Upper lobe of left lung (tissue), 4 donors: ENCODE measurements around the gene ATG7.

Experiments
- CTCF ChIP-seq, 6 experiments: fragments of 450-650 bp in 4 of 6; fragments of 200-600 bp in 2 of 6; sonication (generic) in 2 of 6; IDR thresholded peaks; one replicate each; pipeline ENCODE4 v1.5.1; 2016 to 2019; ENCODE audit warnings: antibody characterized with exemption in 6 of 6
- EP300 ChIP-seq, 4 donors: sonication (generic); formaldehyde crosslinking; IDR thresholded peaks; one replicate each; pipeline ENCODE4 v1.5.1; 2017; ENCODE audit warnings: antibody characterized with exemption in 4 of 4, control low read depth in 2 of 4
- POLR2A ChIP-seq, 4 donors: fragments of 450-650 bp; IDR thresholded peaks; one replicate each; pipeline ENCODE4 v1.5.1; 2016 to 2017; ENCODE audit warnings: antibody characterized with exemption in 4 of 4, mild to moderate bottlenecking in 2 of 4

GRCh38 chr3:11306817-11307589 lies 34.8 kb downstream of the ATG7 start:
- no peak for TF ChIP-seq CTCF (IDR thresholded peaks at IDR 0.05)
- TF ChIP-seq EP300 (IDR thresholded peaks at IDR 0.05) = no peak
- no peak for TF ChIP-seq POLR2A (IDR thresholded peaks at IDR 0.05)
